Endothelial cell of hepatic sinusoid (primary cell): ENCODE results near the gene TIMM44.
"Not testable (repeated sequence)": the region's sequence is repeated elsewhere in the genome, so short reads cannot be mapped to it uniquely, and the experiment has no call there.

ENCODE experiments used
- in situ Hi-C: cut with HindIII; loops from 2 replicates; pipeline ENCODE4 v1.10.0; 2017; ENCODE audit warnings: low sequenced_read_pairs

Gene TIMM44

GRCh38 chr19:7926727-7927604, 16.5 kb downstream of the TIMM44 start:
- in situ Hi-C loops, result no loop called here

- in situ Hi-C loops, result no loop called here
Measured at GRCh38 chr19:7926021-7926726, 17.3 kb downstream of the TIMM44 start, which contains the start of gene CTXN1. TSS of gene CTXN1 (minus strand) at chr19:7926135. CDS start at chr19:7925538, 597 bp downstream.

- in situ Hi-C loops, result no loop called here
Measured at GRCh38 chr19:7925171-7925851, 18.2 kb downstream of the TIMM44 start.

- in situ Hi-C loops, result loop anchor here (5.0 kb wide), 1 partner anchor 72 kb away; no protein-coding TSS in a partner anchor
Measured at GRCh38 chr19:7924651-7925170, 18.8 kb downstream of the TIMM44 start.

- in situ Hi-C loops, result loop anchor here (5.0 kb wide), 1 partner anchor 72 kb away; no protein-coding TSS in a partner anchor
Measured at GRCh38 chr19:7924241-7924640, 19.2 kb downstream of the TIMM44 start.

GRCh38 chr19:7923295-7924191, 19.9 kb downstream of the TIMM44 start:
- in situ Hi-C loops, result loop anchor here (5.0 kb wide), 1 partner anchor 71 kb away; no protein-coding TSS in a partner anchor

- in situ Hi-C loops, result loop anchor here (5.0 kb wide), 1 partner anchor 71 kb away; no protein-coding TSS in a partner anchor
Measured at GRCh38 chr19:7922836-7923195, 20.6 kb downstream of the TIMM44 start.

GRCh38 chr19:7921967-7922835, 21.3 kb downstream of the TIMM44 start:
- in situ Hi-C loops, result loop anchor here (5.0 kb wide), 1 partner anchor 70 kb away; no protein-coding TSS in a partner anchor

GRCh38 chr19:7921302-7921966, 22.0 kb downstream of the TIMM44 start:
- in situ Hi-C loops, result loop anchor here (5.0 kb wide), 1 partner anchor 69 kb away; no protein-coding TSS in a partner anchor

GRCh38 chr19:7920519-7921301, 22.8 kb downstream of the TIMM44 start:
- in situ Hi-C loops, result loop anchor here (5.0 kb wide), 1 partner anchor 68 kb away; no protein-coding TSS in a partner anchor

GRCh38 chr19:7919610-7920518, 23.6 kb downstream of the TIMM44 start, which contains the start of gene SNAPC2:
TSS of gene SNAPC2 (plus strand) at chr19:7920338. CDS start at chr19:7920367, 29 bp downstream.
- in situ Hi-C loops, result loop anchor here (5.0 kb wide), 1 partner anchor 68 kb away; no protein-coding TSS in a partner anchor

- in situ Hi-C loops, result no loop called here
Measured at GRCh38 chr19:7918615-7919421, 24.6 kb downstream of the TIMM44 start.

- in situ Hi-C loops, result not testable (repeated sequence)
Measured at GRCh38 chr19:7918062-7918614, 25.3 kb downstream of the TIMM44 start.

GRCh38 chr19:7917267-7918061, 26.0 kb downstream of the TIMM44 start:
- in situ Hi-C loops, result no loop called here
